ENCODE data around the gene PORCN.

PORCN gene

DNA sequence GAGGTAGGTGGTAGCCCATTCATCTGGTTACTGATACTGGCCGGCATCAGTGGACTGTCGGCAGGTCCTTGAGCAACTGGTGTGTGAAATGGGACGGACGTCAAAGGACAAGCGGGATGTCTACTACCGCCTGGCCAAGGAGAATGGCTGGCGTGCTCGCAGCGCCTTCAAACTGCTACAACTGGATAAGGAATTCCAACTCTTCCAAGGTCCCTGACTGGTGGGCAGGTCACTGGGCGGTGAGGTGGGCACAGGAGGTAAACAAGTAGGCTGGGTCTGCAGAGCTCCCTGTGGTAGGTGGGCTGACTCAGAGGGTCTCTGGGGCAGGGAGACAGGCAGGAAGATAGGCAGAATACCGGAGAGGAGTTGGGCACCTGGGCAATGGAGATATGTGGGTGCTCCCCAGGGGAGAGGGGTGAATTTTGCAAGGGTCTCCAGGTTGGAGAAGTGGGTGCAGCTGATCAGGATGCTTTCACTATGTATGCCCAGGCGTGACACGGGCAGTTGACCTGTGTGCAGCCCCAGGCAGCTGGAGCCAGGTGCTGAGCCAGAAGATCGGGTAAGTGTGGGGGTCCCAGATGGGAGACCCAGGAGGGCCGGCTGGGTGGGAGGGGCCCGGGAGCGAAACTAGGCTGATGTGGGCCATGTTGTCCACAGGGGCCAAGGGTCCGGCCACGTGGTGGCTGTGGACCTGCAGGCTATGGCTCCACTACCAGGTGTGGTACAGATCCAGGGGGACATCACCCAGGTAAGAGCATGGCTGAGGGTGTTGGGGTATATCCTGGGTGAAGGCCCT lies 30.6 kb upstream of the PORCN start:
- no peak for DNase-seq

DNA sequence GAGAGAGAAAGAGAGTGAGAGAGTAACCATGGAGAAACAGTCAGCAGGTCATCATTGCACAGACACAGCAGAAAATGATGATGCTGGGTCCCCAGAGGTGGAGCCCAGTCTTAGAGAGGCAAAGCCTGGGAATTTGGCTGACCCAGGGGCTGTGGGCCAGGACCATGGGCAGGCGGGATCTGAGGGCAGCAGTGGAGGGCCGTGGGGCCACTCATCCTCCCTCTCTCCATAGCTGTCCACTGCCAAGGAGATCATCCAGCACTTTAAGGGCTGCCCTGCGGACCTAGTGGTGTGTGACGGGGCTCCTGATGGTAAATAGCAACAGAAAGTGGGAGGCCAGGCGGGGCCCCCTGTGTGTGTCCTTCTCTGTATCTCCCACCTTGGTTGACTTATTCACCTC lies 30.0 kb upstream of the PORCN start:
- DNase-seq = no peak

DNA sequence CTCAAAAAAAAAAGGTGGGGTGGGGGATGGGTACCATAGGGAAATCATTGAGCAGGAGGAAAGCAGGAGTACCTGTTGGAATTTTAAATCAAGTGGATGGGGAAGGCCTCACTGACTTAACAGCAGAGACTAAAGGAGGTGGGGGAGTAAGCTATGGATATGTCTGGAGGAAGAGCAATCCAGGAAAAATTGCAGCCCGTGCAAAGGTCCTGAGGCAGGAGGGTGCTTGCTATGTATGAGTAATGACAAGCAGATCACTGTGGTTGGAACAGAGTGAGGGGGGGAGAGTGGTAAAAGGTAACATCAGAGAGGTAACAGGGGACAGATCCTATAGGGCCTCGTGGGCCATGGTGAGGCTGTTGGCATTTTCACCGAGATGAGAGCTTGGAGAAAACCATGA lies 28.6 kb upstream of the PORCN start:
- no peak for DNase-seq

DNA sequence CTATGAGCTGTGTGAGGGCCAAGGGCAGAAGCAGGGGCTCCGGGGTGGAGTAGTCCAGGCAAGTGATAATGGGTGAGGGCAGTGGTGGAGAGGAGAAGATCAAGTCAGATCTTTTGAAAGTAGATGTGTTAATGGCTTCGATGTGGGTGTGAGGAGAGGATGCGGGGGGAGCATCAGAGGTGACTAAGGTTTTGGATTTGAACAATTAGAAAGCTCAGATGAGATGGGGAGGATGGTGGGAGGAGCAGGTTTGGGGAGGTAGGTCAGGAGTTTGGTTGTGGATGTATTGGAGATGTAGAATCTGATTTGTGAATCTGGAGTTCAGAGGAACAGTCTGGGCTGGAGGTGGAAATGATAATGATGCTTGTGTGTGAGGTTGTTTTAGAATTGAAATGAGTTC lies 28.2 kb upstream of the PORCN start:
- DNase-seq = no peak

DNA sequence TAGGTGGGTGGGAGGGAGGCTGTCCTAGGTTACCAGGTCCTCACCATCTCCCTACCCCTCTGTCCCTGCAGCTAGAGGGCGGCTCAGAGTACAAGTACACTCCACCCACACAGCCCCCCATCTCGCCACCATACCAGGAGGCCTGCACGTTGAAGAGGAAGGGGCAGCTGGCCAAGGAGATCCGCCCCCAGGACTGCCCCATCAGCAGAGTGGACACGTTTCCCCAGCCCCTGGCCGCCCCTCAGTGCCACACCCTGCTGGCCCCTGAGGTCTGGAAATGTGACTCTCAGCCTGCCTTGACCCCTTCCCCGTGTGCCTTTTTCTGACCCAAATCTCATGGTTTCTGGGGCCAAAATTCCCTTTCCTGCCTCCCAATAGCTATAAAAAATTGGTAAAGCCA lies 26.3 kb upstream of the PORCN start:
- no peak for DNase-seq

DNA sequence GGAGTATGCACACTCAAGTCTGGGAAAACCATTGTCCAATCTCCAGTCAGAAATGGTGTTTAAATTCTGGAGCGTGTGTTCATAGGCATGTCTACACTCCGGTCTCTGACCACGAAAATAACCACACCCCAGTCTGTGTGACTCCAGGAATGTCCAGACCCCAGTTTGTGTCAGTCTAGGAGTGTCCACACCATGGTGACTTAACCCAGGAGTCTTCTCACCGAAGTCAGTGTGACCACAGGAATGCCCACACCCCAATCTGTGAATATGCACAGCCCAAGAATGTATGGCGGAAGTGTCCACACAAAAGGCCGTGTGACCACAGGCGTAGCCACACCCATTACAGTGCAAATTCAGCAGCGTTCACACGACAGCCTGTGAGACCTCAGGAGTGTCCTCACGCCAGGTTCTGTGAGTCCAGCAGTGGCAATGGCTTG lies 21.4 kb upstream of the PORCN start:
- DNase-seq = no peak

DNA sequence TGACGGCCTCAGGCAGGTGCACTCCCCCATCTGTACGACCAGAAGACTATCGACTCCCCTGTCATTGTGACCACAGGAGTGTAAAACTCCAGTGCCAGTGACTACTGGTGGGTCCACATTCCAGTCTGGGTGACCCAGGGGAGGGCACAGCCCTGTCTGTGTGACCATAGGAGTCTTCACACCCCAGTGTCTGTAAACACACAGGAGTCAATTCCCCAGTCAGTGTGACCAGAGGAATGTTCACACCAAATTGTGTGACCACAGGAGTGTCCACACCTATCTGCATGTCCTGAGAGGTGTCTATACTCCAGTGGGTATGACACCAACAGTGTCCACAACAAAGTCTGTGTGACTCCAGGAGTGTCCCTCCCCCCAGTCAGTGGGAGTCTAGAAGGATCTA lies 20.8 kb upstream of the PORCN start:
- DNase-seq = no peak

DNA sequence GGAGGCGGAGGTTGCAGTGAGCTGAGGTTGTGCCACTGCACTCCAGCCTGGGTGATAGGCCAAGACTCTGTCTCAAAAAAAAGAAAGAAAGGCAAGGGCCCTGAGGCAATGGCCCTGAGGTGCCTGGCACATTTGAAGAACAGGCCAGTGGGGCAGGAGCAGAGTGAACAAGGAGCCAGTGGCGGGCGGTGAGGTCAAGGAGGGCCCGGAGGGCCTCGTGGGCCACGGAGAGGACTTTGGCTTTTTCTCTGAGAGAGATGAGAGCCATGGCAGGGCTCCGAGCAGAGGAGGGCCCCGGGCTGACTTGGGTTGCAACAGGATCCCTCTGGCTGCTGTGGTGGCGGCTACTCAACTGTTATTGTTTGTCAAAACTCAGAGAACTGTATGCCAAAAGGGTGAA lies 19.5 kb upstream of the PORCN start:
- no peak for DNase-seq

DNA sequence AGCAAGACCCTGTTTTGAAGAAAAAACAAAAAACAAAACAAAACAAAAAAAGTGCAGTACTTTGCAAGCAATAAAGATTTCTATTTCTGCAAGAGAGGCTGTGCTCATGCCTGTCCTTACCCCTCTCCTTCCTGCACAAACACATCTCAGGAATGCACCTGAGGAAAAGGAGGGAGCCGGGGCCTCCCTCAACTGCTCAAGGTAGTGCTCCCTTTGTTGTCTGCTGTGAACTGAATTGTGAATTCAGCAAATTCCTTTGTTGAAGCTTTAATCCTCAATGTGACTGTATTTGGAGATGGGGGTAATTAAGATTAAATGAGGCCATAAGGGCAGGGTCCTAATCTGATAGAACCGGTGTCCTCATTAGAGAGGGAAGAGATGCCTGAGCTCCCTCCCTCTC lies 18.9 kb upstream of the PORCN start:
- DNase-seq = no peak

DNA sequence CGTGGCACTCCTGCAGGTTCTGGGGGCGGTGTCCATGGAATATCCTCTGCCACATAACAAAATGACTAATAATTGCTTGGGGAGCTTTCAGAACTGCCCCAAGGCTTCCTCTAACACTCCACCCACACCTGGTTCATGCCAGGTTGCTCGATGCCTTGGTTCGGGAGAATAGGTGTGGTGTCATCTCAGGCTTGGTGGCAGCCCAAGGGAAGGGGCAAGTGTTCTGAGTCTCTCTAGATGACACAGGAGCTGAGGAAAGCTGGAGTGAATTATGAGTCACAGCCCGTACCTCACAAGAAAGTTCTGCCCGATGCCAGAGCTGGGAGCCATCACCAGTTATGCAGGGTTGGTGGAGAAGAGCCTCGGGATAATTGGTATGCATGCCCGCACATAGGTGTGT lies 18.1 kb upstream of the PORCN start:
- DNase-seq = no peak

DNA sequence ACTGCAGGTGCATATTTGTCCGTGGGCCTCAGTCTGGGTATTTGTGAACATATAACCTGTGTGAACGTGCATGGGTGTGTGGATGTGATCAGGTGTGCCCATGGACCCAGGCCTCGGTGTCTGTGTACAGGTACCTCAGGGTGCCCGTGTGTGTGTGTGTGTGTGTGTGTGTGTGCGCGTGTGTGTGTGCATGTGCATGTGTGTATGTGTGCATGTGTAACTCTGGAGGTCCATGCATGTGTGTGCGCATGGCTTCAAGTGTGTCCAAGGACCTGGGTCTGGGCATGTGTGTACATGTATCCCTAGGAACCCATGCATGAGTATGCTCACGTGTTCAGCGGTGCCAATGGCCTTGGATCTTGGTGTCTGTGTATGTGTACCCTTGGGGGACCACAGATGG lies 17.0 kb upstream of the PORCN start:
- DNase-seq = no peak

DNA sequence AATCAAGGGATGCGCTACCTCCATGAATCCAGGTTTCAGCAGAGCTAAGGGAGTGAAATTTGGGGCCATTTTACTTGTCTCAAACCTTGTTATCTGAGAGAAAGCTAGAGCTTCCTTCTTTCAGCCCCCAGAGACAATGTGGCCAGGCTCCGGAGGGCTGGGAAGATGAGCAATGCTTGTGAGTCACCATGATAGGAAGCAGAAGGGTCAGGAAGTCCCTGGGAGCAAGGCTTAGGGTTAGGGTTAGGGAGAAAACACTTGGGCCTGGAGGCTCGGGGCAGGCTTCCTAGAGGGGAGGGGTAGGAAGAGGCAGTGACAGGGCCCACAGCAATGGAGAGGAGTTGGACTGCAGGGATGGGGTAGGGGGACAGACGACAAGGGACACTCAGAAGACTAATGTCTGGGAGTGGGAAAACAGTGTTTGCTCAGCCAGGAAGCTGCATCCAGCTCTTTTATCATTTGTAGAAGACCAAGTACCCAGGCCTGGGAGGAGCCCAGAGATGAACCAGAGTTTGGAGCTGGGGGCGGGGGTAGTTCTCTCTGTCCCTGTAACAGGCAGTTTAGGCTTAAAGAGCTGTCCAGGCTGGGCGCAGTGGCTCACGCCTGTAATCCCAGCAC lies 16.4 kb upstream of the PORCN start:
- DNase-seq = no peak

DNA sequence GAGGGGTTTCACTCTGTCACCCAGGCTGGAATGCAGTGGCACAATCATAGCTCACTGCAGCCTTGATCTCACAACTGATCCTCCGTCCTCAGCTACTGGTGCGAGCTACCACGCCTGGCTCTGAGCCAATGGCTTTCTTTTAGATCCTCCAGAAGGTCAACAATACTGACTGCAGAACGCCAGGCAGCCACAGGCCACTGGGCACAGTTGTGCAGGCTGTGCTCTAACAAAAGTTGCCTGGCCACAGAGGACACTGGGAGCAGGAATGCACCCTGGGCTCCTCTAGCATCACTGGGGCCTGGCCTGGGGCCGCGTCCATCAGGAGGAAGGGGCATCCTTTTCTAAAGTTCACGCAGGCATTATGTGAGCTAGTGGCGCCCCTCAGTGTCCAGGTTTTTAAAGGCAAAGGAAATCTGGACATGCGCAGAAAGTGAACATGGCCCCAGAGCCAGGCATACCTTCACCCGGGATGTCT lies 14.9 kb upstream of the PORCN start:
- no peak for DNase-seq

DNA sequence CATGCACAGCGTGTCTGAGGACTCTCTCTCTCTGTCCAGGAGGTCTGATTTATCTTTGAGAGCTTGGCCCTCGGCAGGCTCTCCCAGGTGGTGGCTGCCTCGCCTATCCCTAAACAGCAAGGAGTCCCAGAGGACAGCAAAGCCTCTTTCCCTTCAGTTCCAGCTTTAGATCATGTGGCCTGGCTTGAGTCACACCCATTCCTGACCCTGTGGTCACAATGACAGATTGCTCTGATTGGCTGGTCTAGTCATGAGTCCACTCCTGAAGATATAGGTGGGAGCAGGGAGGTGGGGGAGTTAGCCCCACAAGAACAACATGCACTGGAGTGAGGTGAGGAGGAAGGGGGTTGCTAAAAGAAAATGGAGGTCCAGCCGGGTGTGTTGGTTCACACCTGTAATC lies 12.1 kb upstream of the PORCN start:
- no peak for DNase-seq

DNA sequence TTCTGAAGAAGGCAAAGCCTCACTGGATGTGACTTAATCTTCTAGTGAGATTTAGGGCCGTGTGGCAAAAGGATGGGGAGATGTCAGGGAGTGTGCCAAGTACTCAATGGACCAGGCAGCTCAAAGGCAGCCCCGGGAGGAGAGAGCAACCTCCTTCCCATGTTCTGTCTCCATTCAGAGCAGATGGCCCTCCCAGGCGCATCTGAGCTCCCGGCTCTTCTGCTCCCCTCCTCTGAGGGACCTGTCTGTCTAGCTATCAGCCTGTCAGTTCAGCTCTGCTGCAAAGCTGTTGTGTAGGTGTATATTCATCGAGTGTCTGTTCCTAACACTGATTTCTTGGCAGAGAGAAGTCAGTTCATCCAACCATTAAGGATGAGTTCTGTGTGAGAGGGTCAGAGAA lies 10.9 kb upstream of the PORCN start:
- DNase-seq = no peak

DNA sequence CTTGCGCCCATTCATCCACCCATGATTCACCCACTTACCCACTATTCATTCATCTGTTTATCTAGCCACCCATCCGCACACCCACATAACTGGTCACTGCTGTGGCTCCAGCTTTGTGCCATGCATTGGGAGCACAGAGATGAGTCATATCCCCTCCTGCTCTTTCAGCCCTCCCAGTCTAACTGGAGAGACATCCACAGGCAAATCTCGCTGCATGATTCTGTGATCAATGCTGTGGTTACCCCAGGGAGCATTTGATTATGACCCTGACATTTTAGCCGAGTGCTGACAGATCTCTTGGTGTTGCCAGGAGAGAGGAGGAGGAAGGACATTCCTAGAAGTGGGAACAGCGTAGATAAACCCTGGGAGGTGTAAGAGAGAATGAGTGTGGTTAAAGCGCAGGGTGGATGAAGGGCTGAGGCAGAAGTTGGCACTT lies 10.4 kb upstream of the PORCN start:
- DNase-seq = no peak

DNA sequence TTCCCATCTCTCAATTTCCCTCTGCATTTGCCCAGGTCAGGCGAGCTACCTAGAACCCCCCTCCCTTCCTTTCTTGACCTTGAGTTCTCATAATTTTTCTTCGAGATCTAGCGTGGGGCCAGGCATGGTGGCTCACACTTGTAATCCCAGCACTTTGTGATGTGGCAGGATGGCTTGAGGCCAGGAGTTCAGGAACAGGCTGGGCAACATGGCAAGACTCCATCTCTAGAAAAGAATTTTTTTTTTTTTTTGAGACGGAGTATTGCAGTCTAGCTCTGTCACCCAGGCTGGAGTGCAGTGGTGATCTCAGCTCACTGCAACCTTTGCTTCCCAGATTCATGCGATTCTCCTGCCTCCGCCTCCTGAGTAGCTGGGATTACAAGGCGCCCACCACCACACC lies 4.5 kb upstream of the PORCN start:
- DNase-seq = no peak

DNA sequence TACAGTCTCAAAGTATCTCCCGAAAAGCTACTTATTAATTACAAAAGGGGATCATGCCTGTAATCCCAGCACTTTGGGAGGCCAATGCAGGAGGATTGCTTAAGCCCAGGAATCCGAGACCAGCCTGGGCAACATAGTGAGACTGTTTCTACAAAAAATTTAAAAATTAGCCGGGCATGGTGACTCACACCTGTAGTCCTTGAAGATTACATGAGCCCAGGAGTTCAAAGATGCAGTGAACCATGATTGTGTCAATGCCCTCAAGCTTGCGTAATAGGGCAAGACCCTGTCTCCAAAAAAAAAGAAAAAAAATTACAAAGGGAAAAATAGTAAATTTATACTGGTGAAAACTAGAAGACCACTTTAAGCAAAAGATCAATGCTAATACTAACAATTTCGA lies 3.3 kb upstream of the PORCN start:
- DNase-seq = no peak

DNA sequence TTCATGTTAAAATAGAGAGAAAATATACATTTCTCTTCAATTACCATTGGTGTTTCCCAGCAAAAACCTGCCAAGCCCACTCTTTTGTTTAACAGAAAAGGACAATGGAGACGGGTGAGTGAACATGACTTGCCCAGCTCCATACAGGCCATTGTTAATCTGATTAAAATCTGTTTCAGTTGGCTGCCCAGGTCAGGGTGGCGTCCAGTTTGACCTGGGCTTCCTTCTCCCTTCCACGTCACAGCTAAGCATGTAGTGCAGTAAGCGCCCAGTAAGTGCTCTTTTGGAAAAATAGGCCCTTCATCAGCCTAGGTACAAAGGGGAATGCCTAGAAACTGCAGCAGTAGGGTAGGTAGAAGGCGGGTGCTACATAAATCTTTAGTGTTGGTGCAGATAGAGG lies 1.5 kb upstream of the PORCN start:
- no peak for DNase-seq

DNA sequence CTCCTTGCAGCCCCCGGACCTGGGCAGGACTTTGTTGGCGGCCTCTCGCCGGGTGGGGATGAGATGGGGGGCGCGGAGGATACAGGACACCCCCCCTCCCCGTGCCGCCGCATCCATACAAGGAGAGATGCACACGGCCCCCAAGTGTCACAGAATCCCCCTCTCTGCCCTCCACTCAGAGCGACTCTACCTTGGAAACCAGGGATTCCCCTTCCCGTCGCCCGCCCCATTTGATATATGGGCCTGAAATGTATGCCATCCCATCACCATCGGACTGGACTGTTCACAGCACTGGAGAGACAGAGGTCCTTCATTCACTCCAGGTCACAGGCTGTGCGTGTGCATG lies 426 bp downstream of the PORCN start:
- DNase-seq = no peak

DNA sequence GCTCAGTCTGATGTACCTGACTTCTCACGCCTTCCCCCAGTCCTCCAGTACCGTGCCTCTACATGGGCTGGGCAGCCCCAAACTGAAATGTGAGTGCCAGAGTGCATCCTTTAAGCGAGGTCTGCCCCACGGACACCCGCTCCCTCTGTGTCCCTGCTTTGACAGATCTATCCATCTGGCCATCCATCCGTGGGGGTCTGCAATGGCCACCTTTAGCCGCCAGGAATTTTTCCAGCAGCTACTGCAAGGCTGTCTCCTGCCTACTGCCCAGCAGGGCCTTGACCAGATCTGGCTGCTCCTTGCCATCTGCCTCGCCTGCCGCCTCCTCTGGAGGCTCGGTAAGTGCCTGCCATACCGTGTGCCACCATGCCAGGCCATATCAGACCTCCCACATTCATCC lies 827 bp downstream of the PORCN start:
- DNase-seq = no peak

DNA sequence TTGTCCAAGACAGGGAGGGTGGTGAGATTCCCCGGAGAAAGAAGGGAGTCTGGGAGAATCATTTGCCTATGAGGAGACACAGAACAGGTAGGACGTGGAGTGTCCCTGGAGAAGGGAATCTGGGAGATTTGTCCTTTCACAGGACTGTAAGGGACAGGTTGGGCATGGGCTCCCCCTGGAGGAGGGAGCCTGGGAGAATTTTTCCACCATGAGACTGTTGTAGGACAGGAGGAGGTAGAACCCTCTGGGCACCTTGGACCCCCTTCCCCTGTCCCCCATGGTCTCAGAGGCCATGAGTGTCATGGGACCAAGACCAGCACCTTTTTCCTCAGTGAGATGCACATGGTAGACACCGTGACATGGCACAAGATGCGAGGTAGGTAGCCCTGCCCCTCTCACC lies 2.8 kb downstream of the PORCN start:
- no peak for DNase-seq

DNA sequence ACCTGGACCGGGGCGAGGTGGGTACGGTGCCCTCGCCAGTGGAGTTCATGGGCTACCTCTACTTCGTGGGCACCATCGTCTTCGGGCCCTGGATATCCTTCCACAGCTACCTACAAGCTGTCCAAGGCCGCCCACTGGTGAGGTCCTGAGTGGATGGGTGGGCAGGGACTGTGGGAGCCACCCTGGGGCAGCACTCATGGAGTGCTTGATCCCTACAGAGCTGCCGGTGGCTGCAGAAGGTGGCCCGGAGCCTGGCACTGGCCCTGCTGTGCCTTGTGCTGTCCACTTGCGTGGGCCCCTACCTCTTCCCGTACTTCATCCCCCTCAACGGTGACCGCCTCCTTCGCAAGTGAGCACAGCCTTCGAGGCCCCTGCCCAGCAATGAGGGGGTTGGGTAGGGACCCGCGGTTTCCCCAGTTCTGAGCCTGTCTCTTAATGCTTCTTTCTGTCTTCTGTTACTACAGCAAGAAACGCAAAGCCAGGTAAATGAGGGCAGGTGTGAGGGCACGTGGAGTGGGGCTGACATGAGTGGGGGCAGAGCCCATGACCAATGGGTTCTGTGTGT lies 3.7 kb downstream of the PORCN start:
- DNase-seq = no peak

DNA sequence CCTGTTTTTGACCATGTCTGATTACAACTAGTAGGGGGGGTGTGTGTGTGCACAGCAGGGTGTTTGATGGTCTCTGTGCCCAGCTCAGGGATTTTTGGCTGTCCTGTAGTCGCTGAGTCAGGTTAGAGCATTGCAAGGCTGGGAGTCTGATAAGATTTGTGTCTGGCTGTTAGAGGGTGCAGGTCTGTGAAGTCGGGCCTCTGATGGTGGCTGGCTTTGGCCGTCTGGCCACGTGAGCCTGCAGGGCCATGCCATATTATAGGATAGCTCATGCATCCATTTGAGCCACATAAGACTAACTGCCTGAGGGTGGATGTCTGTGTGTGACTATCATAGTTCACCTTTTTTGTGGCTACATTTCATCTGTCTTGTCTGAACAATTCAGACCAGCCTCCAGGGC lies 4.9 kb downstream of the PORCN start:
- DNase-seq = no peak

All from 8988T (cell line).